Measurements from ENCODE around the gene TCFL5.

Gene TCFL5

GRCh38 chr20:62861726-62862336 lies at the start of gene TCFL5:
Gene TCFL5 (minus strand): TSS chr20:62861822. CDS start chr20:62861670, 152 bp downstream.
- peak; percentile 93 for DNase-seq (ENCODE audit: low read depth)
- peak within 1 kb of the TSS; percentile 52 for H3K4me3 ChIP-seq (ENCODE audit: low read depth, low read length)
- TF ChIP-seq CTCF (IDR thresholded peaks at IDR 0.05; ENCODE audit: insufficient read depth, low read depth, low read length, missing control alignments): no peak

- no peak for TF ChIP-seq CTCF (IDR thresholded peaks at IDR 0.05; ENCODE audit: insufficient read depth, low read depth, low read length, missing control alignments)
- H3K4me3 ChIP-seq (ENCODE audit: low read depth, low read length): no peak overlapping the region
- DNase-seq (ENCODE audit: low read depth): no peak
These were observed 49.3 kb upstream of the TCFL5 start for GRCh38 chr20:62910777-62911497.

GRCh38 chr20:62910217-62910766 lies 48.7 kb upstream of the TCFL5 start:
- no peak for DNase-seq (ENCODE audit: low read depth)
- TF ChIP-seq CTCF (IDR thresholded peaks at IDR 0.05; ENCODE audit: insufficient read depth, low read depth, low read length, missing control alignments): no peak
- no peak overlapping the region for H3K4me3 ChIP-seq (ENCODE audit: low read depth, low read length)

- DNase-seq (ENCODE audit: low read depth): no peak
- H3K4me3 ChIP-seq (ENCODE audit: low read depth, low read length): no peak overlapping the region
- no peak for TF ChIP-seq CTCF (IDR thresholded peaks at IDR 0.05; ENCODE audit: insufficient read depth, low read depth, low read length, missing control alignments)
These were observed 47.6 kb upstream of the TCFL5 start for GRCh38 chr20:62908971-62909791.

- DNase-seq (ENCODE audit: low read depth): no peak
- TF ChIP-seq CTCF (IDR thresholded peaks at IDR 0.05; ENCODE audit: insufficient read depth, low read depth, low read length, missing control alignments): peak; percentile 63
- no peak overlapping the region for H3K4me3 ChIP-seq (ENCODE audit: low read depth, low read length)
These were observed 46.0 kb upstream of the TCFL5 start for GRCh38 chr20:62907384-62908317.

All from GM12865 (cell line).